Activated CD8-positive, alpha-beta memory T cell treated with anti-CD3 and anti-CD28 coated beads, Interleukin-2, amount 50 U/mL, for 4 hours (primary cell): ENCODE results near the gene PCBP3.
A peak's percentile ranks its signal among the peaks of the same experiment; 100 is the strongest.
"Not testable (repeated sequence)": the region's sequence is repeated elsewhere in the genome, so short reads cannot be mapped to it uniquely, and the experiment has no call there.

Experiments
- DNase-seq: peaks from one replicate; pipeline ENCODE4 v3.0.0-alpha.2; 2020

The PCBP3 gene

GRCh38 chr21:45957551-45957950 is 314.0 kb downstream of the PCBP3 start:
- no peak for DNase-seq

GRCh38 chr21:45957981-45958600 is 314.6 kb downstream of the PCBP3 start:
- DNase-seq: no peak

GRCh38 chr21:45959182-45959581 is 315.7 kb downstream of the PCBP3 start:
- no peak for DNase-seq

- no peak for DNase-seq
These were observed 316.4 kb downstream of the PCBP3 start for GRCh38 chr21:45959779-45960390.

DNA sequence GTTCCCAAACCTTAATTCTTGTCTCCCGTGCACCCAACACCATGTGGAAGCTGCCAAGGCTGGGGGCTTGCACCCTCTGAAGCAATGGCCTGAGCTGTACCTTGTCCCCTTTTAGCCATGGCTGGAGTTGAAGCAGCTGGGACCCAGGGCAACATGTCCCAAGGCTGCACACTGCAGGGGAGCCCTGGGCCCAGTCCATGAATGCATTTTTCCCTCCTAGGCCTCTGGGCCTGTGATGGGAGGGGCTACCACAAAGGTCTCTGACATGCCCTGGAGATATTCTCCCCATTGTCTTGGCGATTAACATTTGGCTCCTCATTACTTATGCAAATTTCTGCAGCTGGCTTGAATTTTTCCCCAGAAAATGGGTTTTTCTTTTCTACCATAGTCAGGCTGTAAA is 317.9 kb downstream of the PCBP3 start:
- DNase-seq: not testable (repeated sequence)

- DNase-seq: no peak
These were observed 319.2 kb downstream of the PCBP3 start for GRCh38 chr21:45962531-45963231.

DNA sequence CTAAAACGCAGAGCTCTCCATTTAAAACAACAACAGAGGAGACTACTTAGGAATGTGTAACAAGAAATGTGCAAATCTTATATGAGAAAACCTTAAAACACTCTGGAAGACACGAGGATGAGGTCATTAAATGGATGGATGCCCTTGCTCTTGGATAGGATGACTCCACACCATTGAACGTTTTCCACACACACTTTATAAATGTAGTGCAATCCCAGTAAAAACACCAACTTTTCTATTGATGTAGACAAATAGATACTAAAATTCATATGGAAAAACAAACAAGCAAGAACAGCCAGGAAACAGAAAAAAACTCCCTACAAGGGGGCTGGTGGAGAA is 319.7 kb downstream of the PCBP3 start:
- no peak for DNase-seq

DNA sequence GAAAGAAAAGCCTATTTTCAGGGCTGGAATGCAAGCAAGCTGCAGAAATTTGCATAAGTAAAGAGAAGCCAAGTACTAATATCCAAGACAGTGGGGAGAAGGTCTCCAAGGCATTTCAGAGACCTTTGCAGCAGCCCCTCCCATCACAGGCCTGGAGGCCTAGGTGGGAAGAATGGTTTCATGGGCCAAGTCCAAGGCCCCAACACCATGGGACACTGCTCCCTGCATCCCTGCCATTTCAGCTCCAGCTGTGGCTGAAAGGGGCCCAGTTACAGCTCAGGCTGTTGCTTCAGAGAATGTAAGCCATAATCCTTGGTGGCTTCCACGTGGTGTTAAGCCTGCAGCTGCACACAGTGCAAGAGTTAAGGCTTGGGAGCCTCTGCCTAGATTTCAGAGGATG is 321.1 kb downstream of the PCBP3 start:
- DNase-seq: no peak

GRCh38 chr21:45965084-45965809 is 321.7 kb downstream of the PCBP3 start:
- no peak for DNase-seq

DNA sequence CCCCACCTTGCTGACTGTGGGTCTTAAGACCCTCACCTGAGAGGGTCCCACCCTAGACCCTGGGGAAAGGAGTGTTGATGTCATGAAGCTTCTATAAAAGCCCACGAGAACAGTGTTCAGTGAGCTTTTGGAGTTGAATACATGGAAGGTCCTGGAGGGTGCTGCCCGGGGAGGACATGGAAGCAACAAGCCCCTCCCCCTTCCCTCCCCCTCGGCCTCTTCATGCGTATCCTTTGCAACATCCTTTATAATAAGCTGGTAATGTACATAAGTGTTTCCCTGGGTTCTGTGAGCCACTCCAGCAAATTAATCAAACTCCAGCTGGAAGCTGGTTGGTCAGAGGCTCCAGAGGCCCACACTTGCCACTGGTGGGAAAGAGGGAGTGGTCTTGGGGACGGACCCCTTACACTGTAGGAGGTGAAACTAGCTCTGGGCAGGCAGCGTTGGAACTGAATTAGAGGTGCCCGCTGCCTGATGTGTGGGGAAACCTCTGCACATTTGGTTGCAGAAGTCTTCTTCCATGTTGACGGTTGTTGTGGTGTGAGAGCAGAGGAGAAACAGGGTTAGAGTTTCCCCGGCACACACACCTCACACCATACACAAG is 323.4 kb downstream of the PCBP3 start:
- no peak for DNase-seq

GRCh38 chr21:45969921-45970673 is 326.6 kb downstream of the PCBP3 start:
- no peak for DNase-seq

DNA sequence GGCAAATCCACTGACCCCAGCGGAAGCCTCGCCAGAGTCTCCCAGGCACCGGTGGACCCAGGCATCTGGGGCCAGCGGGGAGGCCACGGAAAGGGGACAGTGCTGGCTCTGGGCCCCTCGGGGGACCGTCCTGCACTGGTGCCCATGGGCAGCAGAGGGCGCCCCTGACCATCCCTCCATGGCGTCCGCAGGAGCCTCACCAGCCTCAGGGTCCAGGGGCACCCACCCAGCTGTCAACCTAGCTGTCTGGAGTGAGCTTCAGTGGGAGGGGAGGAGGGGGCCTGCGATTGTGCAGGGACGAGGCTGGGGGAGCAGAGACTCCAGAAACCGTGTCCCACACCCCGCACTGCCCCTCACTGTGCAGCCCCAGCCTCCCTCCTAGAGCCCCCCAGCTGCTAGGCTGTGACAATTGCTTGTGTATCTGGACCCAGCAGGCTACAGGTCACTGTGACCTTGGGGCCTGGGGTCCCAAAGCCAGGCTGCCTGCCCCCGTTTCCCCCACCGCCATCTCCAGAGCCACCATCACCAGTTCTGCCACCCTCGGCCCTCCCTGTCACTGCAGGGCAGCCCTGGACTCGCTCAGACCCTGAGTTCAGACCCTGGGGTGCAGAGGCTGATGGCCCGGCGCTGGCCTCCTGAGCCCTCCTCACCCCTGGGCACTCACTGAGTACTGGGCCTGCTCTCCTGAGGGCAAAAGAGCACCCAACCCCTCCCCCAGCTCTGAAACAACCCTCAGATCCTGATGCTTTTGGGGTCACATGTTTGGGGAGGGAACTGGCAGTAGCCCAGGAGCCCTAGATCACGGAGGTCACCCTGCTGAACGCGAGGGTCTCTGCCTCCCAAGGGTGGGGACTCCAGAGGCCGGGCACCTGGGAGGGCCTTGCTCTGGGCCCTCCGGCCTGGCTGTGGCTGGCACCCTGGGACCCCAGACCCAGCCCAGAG is 327.4 kb downstream of the PCBP3 start:
- peak; percentile 65 for DNase-seq

DNA sequence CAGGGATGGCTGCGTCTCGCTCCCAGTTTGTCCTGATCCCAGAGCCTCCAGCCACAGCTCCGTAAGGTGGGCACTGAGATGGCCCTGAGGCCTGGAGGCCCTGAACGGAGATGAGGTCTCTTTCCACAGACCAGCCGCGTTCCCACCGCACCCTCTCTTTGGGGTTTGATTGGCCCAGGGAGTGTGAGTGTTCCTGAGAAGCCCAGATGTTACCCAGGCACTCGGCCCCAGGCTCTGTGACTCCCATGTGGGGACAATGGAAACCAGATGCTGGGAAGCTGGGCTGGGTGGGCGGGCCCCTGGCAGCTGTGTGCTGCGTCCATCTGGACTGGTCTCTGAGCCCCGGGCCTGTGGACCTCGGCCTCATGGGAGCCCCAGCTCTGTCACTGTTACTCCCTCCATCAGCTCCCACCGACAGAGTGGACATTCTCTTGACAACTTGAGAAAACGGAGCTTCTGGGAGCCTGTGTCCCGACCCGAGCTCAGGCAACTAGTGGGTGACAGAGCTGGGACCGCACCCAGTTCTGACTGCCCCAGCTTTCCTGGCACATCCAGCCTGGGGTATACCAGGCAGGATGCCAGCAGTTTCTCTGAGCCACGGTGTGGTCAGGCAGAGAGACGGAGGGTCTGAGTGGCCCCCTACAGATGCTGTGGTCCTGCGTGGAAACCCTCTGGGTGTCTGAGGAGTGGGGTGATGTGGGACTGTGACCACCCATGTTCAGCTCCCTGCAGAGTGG is 328.3 kb downstream of the PCBP3 start:
- DNase-seq: no peak

GRCh38 chr21:45972353-45972715 is 328.8 kb downstream of the PCBP3 start:
- no peak for DNase-seq

- no peak for DNase-seq
These were observed 329.4 kb downstream of the PCBP3 start for GRCh38 chr21:45972716-45973474.

DNA sequence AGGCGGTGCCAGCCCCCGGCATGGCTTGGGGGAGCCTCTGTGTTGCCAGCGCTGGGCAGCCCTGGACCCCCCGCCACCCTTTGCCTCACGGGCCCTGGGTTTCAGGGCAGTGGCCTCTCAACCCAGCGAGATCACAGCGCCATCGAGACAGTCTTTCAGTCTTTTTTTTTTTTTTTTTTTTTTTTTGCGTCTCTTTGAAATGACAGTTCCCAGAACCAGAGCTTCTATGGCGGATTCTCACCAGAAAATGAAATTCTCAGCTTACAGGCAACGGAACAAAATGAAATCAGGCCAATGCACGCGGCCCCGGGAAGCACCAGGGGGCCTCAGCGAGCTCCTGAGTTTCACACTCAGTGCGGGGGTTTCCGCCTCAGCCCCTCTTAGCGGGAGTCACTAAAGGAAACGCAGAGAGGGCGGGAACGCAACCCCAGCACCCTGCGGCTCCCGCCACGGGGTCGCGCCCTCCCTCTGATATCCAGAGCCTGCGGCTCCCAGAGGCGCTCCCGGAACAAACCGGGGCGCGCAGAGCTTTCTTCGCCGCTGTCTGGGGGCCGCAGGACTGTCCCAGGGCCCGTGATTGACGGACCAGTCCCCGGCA is 330.0 kb downstream of the PCBP3 start:
- peak; percentile 87 for DNase-seq

DNA sequence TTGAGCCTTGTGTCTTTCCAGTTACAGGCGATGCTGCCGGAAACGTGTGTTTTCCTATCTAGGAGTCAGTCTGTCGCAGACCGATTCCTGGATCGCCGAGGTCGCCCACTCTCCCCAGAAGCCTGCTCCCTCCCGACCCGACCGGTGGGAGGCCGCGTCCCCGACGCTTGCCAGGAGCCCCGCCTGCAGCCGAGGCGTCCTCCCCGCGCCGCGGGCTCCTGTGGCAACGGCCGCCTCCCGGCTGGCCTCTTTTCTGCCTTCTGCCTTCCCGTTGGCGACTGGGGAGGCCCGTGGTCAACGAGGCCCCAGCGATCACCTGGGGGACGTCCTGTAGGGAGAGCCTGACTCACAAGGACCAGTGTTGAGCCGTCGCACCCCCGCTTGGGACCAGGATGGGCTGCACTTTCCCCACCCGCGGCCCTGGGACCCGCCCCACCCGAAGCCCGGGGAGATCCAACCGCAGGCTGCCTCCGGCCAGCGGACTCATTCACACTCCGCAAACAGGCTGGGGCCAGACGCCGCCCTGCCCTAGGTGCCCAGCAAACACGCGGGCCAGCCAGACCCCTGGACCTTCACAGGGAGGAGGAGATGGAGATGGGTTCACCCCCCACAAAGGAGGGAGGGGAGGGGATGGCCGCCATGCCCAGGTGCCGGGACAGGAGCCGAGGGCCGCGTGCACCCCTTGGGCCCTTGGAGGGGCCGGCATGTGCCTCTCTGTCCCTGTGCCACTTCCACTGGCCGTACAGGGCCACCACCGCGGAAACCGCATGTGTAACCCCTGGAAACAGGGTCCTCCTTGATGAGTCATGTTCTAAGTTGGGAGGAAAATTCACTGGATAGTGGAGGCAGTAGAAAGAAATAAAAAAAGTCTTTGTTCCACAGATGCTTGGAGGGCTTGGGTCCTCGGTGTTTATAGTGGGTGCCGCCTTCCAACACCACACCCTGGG is 330.8 kb downstream of the PCBP3 start:
- no peak for DNase-seq

DNA sequence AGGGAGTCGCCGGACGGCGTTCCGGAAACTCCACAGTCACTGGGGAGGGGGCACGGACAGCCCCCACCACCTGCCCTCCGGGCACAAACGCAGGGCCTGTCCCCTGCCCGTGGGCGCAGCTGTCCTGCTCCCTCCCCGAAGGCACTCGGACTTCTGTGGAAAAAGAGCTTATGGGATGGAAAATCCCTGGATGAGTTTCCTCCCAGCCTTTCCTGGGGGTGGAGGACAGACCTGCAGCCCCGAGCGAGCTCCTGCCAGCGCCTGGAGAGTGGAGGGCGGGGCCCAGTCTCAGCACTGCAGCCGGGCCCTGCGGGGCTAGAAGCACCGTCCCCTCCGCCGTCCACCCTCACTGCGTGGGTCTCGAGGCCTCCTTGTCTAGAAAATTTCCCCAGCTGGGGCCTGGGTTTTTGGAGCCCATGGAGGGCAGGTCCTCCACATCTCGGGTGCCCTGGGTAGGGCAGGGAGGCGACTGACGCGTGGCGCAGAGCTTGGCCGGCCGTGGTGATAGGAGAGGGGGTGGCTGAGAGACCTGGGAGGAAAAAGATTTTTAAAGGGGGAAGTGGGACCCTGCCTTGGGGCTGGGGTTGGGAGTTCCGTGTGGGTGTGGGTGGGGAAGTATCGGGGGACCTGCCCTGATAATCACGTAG is 331.6 kb downstream of the PCBP3 start:
- DNase-seq: no peak
